GM18505 (cell line): ENCODE data around the gene TLE5.

Experiments used
- ATAC-seq: cut with Tn5 transposase; IDR thresholded peaks from one replicate; pipeline ENCODE4 v1.9.1; 2021; ENCODE audit not compliant: unreplicated experiment
- POLR2A ChIP-seq: IDR thresholded peaks from 4 replicates; pipeline ENCODE4 v1.6.1; 2011; ENCODE audit warnings: borderline replicate concordance; ENCODE audit not compliant: insufficient read depth, insufficient read length; ENCODE audit errors: extremely low read depth

The TLE5 gene

GRCh38 chr19:3062165-3063105 is at the start of gene TLE5:
TSS of gene TLE5 (minus strand) at chr19:3062495. CDS start at chr19:3062200, 295 bp downstream.
- no peak for ATAC-seq
- TF ChIP-seq POLR2A = peak; percentile 65

GRCh38 chr19:3111586-3112247 is 49.4 kb upstream of the TLE5 start:
- no peak for ATAC-seq
- TF ChIP-seq POLR2A = no peak

- no peak for TF ChIP-seq POLR2A
- ATAC-seq = no peak
These were observed 48.0 kb upstream of the TLE5 start for GRCh38 chr19:3110126-3110825.

GRCh38 chr19:3109491-3109890 is 47.2 kb upstream of the TLE5 start:
- TF ChIP-seq POLR2A = no peak
- ATAC-seq = no peak

GRCh38 chr19:3108775-3109174 is 46.5 kb upstream of the TLE5 start:
- ATAC-seq = no peak
- TF ChIP-seq POLR2A = no peak

- no peak for ATAC-seq
- TF ChIP-seq POLR2A = no peak
These were observed 45.4 kb upstream of the TLE5 start for GRCh38 chr19:3107658-3108057.

- ATAC-seq = no peak
These were observed 44.3 kb upstream of the TLE5 start for GRCh38 chr19:3106509-3107141.

GRCh38 chr19:3105641-3106508 is 43.6 kb upstream of the TLE5 start:
- TF ChIP-seq POLR2A = no peak
- ATAC-seq = no peak

More at GRCh38 chr19:3106509-3107141, 44.3 kb upstream of the TLE5 start:
- no peak for TF ChIP-seq POLR2A

GRCh38 chr19:3104708-3104983 is 42.4 kb upstream of the TLE5 start:
- TF ChIP-seq POLR2A = no peak
- no peak for ATAC-seq

GRCh38 chr19:3102239-3103140 is 40.2 kb upstream of the TLE5 start:
- ATAC-seq = no peak
- TF ChIP-seq POLR2A = no peak
